Right renal pelvis (tissue), 4 donors: Measurements from ENCODE around the gene ZNF775. TPM values are rescaled to one million over a fixed set of nuclear protein-coding genes. Genes with fewer than 3 reads are reported as not detected.

Source experiments
- DNase-seq, 4 donors: peaks; one replicate each; pipeline ENCODE4 v3.0.0-alpha.2; 2013; ENCODE audit warnings: low read depth in 4 of 4, low spot score in 3 of 4, missing footprints in 1 of 4
- polyA plus RNA-seq, 4 donors: library from polyadenylated mRNA; unstranded; fragments of 120-200 nt; gene quantifications; one replicate each; pipeline ENCODE4 v1.2.1, GENCODE V29; 2013; ENCODE audit not compliant: insufficient read length in 4 of 4

Gene ZNF775
- polyA plus RNA-seq, 4 donors, result 4.0 to 9.1 (median 5.4) TPM

DNA sequence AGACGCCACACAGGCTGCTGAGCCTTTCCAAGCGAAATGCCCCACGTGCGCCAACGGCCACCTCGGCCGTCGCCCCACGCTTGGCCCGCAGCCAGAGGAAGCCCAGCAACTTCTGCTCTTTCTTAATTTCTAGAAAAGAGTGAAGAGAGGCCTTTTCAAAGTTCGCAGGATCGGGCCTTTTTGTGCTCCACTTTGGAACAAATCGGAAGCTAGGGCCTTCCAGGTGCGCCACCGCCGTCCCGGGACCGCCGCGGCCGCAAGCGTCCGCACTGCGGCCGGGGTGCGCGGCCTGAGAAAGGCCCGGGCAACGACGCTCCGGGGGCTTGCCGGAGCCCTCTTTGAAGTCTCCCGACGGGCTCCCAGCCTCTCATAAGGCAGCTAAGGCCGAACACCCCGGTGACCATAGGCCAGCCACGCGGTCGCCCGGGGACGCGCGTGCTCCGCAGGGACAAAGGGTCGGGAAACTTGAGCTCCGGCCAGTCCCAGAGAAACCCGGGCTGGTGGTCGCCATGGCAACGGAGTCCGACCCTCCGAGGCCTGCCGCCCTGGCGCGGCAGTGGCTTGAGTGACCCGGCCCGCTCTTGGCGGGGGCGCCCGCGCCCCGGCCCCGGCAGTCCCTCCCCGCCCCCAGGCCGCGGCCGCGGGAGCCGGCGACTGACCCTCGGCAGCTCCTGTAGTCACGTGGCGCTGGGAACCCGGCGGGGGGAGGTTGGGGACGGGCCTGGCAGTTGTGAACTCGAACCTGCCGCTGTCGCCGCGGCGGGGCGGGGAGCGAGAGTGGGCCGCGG, 10.8 kb upstream of the ZNF775 start, which contains the start of gene REPIN1:
Gene REPIN1 (plus strand): TSS at position 727 of the 788 bp plus-strand sequence. CDS start 890 bp downstream, outside the sequence.
- peak in 1 of 4 donors; percentile 83 for DNase-seq

- peak in 1 of 4 donors; percentile 65 for DNase-seq
These were observed 10.0 kb upstream of the ZNF775 start for GRCh38 chr7:150368884-150369747.

DNA sequence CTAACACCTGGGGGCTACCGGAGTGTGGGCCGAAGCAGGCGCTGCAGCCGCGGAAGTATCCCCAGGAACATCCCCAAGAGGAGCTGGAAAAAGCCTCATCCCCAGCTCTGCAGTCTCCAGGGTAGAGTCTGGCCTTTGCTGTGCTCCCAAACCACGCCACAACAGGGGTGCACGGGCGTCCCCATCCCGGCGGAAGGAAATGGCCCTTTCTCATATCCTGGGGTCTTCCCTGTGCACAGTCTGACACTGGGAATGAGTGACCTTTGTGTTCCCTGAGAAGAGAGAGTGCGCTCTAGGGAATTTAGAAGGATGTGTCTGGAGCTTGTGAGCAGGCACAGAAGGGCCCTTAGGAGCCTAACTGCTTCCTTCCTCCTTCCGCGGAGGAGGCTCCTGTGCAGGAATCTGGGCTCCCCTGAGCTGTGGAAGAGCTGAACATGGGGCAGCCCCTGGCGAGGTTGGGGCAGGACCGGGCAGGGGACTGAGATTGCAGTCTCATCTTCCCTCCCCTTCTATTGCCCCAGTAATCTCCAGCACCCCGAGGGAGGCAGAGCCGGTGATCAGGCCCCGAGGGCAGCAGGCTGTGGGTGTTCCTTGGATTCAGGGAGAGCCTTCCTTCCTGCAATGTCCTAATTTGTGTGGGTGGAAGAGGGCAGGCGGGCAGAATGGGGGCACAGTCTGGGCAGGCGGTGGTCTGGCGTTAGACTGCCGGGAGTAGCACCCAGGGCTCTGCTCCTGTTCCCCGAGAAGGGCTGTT, 9.2 kb upstream of the ZNF775 start:
- no peak for DNase-seq

GRCh38 chr7:150370612-150371071, 8.5 kb upstream of the ZNF775 start:
- DNase-seq, result no peak

GRCh38 chr7:150371131-150371995, 7.8 kb upstream of the ZNF775 start:
- no peak for DNase-seq

DNA sequence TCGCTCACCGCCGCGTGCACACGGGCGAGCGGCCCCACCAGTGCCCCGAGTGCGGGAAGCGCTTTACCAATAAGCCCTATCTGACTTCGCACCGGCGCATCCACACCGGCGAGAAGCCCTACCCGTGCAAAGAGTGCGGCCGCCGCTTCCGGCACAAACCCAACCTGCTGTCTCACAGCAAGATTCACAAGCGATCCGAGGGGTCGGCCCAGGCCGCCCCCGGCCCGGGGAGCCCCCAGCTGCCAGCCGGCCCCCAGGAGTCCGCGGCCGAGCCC, 7.2 kb upstream of the ZNF775 start:
- DNase-seq, result no peak

GRCh38 chr7:150372271-150373048, 6.7 kb upstream of the ZNF775 start:
- DNase-seq, result no peak

DNA sequence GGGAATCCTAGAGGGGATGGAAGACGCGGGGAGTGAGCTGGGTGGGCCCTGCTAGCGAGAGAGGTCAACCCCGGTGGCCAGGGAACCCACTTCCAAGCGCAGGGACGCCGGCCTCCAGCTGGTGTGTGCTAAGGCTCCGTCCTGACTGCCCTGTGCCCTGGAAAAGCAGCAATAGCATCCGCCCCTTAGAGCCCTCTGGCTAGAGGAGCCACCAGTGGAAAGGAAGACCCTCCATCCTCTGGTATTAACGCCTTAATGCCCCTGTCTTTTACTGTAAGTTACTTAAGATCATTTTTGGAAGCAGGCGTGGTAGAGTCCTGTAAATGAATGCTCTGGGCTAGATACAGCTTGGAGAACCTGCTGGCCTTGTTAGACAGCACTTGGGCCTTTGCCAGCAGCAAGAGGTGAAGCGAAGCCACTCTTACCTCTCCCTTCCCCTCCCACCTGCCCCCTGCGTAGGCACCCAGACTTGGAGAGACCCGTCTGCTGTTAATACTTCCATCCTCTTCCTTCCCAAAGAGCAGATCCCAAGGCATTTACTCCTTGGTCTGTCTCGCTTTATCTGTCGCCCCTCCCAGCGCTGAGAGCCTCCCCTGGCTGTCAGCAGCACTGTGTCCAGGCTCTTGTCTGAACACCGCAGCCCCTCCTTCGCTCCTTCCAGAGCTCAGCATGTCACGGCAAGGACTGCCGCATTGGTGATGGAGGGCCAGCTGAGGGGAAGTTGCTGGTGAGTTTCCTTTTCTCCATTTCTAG, 5.9 kb upstream of the ZNF775 start:
- no peak for DNase-seq

- DNase-seq, result no peak
These were observed 5.1 kb upstream of the ZNF775 start for GRCh38 chr7:150374026-150374425.

DNA sequence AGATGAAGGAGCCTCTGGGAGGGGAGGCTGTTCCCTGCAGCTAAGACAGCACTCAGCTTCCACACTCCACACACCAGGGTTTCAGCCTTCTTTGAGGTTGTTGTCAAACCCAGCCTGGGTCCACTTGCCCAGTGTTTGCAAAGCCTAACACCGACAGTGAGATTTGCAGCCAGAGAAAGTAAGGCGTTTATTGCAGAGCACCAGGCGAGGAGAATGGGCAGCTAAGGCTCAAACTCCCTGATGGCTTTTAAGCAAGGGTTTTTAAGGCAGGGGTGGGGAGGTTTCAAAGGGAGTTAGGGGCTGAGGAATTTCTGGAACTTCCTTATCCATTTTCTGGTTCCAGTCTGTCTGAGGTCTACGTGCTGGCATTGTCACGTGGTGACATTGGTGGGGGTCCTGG, 4.7 kb upstream of the ZNF775 start:
- DNase-seq, result no peak

- no peak for DNase-seq
These were observed 3.2 kb upstream of the ZNF775 start for GRCh38 chr7:150375662-150376521.

DNA sequence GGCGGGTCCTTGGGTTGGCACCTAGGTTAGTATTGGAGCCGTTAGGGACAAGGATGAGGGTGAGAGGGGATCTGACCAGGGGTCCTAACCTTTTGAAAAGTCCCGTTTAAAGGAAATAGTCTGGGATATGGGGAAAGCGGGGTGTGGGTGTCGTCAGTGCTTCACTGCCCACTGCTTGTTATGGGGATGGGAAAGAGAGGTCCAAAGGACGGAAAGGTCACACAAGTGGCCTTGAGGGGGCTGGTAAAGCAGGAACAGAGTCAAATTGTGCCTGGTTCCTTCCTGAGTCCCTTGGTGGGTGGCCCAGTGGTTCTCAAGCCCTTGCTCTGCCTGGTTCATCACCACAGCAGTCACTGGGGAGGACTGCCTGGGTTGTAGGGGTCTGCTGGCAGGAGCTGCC, 2.6 kb upstream of the ZNF775 start:
- no peak for DNase-seq

DNA sequence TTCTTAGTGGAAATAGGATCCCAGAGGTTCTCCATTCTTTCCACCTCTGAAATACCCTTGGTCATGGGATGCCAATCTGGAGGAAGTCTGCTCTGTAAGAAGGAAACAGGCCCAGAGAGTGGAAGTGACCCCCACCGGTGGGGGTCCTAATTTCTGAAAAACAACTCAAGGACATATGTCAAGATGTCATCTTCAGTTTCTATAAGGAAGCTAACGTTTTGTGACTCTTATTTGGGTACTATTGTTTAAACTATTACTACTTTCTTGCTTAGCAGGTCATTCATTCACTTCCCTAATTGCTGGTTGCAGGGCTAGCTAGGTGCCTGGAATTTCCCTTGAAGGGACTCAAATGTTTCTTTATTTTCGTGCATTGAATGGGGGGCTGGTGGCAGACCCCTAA, 1.9 kb upstream of the ZNF775 start:
- no peak for DNase-seq

DNA sequence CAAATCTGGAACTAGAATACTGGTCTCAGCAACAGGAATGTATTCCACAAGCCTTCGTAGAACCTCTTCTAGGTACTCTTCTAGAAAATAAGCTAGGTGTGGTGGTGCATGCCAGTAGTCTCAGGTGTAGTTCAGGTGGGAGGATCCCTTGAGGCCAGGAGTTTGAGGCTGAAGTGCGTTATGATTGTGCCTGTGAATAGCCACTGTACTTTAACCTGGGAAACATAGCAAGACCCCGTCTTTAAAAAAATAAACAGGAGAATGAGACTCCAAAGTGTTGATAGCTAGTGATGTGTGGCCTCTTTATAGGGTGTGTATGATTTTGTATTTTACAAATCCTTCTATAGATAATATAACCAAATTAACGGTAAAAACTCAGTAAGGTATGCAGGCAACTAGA, 1.5 kb upstream of the ZNF775 start:
- DNase-seq, result no peak

DNA sequence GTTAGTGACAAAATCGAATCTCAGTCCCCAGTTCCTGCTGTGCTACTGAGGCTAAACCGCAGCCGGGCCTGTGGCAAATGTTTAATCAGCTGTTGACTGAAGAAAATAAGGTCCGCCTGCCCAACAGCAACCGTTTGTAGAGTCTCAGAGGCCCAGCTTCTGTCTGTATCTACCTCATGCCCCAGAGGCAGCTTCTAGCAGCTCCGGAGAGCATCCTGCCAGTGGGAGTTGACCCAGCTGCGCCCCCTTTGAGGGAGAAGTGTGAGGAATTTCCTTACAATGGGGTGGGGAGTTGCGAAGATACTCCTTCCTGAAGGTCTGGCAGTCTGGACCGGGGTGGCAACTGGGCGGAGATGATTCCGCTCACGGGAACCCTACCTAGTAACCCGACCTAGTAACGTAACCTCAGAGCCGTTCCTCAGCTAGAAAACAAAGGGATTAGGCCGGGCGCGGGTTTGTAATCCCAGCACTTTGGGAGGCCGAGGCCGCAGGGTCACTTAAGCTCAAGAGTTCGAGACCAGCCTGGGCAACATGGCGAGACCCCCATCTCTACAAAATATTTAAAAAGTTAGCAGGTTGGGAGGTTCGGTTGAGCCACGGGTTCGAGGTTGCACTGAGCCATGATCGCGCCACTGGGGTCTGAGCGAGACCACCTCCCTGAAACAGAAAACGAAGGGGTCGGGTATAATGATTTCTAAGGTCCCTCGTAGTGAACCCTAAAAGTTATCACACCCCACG, 846 bp upstream of the ZNF775 start:
- no peak for DNase-seq

GRCh38 chr7:150379441-150380379, 580 bp downstream of the ZNF775 start:
- DNase-seq, result no peak
